Measurements from ENCODE around the gene SALL2.

GRCh38 chr14:21525962-21526671 lies at the start of gene SALL2:
- TF ChIP-seq CTCF (IDR thresholded peaks at IDR 0.05) (no peak), POLR2A (IDR thresholded peaks at IDR 0.05) (no peak)

All from adrenal gland (tissue), 5 donors.